T-helper 2 cell treated with Interferon-gamma antibody and Interleukin-4, amounts not matched to agents 5 μg/mL and 100 μg/mL, for 36 hours (primary cell): ENCODE measurements around the gene NEURL2.
A peak's percentile ranks its signal among the peaks of the same experiment; 100 is the strongest.

Source experiments
- DNase-seq: peaks from one replicate; pipeline ENCODE4 v3.0.0; 2021; ENCODE audit warnings: low spot score
- H3K27ac Mint-ChIP-seq: one replicate; pipeline ENCODE4 v1.8.0; 2021; ENCODE audit warnings: mild to moderate bottlenecking, mixed read lengths
- H3K27me3 Mint-ChIP-seq: one replicate; pipeline ENCODE4 v1.8.0; 2021; ENCODE audit warnings: low read depth, mixed read lengths
- H3K36me3 Mint-ChIP-seq: one replicate; pipeline ENCODE4 v1.8.0; 2021; ENCODE audit warnings: low read depth, mixed read lengths
- H3K4me1 Mint-ChIP-seq: one replicate; pipeline ENCODE4 v1.8.0; 2021; ENCODE audit warnings: low read depth, mixed read lengths
- H3K4me3 Mint-ChIP-seq: one replicate; pipeline ENCODE4 v1.8.0; 2022; ENCODE audit warnings: mild to moderate bottlenecking, moderate library complexity, mixed read lengths
- H3K9me3 Mint-ChIP-seq: one replicate; pipeline ENCODE4 v1.8.0; 2021; ENCODE audit warnings: mixed read lengths

Gene NEURL2

DNA sequence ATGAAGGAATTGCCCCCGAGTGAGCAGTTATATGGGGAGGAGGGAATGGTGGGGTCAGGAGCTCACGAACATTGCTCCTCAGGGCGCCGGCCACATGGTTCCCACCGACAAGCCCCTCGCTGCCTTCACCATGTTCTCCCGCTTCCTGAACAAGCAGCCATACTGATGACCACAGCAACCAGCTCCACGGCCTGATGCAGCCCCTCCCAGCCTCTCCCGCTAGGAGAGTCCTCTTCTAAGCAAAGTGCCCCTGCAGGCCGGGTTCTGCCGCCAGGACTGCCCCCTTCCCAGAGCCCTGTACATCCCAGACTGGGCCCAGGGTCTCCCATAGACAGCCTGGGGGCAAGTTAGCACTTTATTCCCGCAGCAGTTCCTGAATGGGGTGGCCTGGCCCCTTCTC is 7.3 kb upstream of the NEURL2 start:
- no peaks in the 10 kb centered on the region for H3K36me3 Mint-ChIP-seq
- no peaks in the 10 kb centered on the region for H3K9me3 Mint-ChIP-seq
- H3K27ac Mint-ChIP-seq, result no peak overlapping the region
- DNase-seq, result no peak
- peaks cover 5% of the 10 kb centered on the region for H3K4me1 Mint-ChIP-seq
- H3K27me3 Mint-ChIP-seq, result no peaks in the 10 kb centered on the region
- H3K4me3 Mint-ChIP-seq, result no peak overlapping the region

DNA sequence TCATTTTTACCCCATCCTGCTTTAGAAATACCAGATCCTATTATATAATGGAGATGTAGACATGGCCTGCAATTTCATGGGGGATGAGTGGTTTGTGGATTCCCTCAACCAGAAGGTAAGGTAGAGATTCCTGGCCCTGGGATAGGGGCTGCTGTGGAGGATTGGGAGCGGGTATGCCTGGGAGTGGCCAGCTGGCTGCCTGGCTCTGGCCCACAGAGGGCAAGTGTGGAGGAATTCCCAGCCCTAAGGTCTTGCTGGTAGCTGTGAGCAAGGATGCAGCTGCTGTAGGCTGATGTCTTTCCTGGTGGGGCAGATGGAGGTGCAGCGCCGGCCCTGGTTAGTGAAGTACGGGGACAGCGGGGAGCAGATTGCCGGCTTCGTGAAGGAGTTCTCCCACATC is 6.7 kb upstream of the NEURL2 start:
- H3K27me3 Mint-ChIP-seq, result no peaks in the 10 kb centered on the region
- no peaks in the 10 kb centered on the region for H3K36me3 Mint-ChIP-seq

DNA sequence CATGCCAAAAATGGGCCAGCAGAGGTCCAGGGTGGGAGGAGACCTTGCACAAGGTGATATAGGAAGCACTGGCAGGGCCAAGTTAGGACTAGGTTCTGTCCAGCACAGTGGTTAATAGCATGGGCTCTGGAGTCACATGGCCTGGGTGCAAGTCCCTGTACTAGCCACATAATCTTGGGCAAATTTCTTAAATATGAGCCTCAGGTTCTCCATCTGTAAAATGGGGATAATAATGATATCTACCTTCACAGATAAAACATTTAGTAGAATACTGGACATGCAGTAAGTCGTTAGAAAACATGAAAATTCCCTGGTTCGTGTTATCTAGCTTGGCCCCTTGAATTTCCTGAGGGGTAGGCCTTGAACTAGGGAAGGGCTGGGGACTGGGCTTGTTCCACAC is 6.3 kb upstream of the NEURL2 start:
- H3K36me3 Mint-ChIP-seq, result no peaks in the 10 kb centered on the region
- H3K4me3 Mint-ChIP-seq, result no peak overlapping the region
- H3K27me3 Mint-ChIP-seq, result no peaks in the 10 kb centered on the region
- no peak for DNase-seq
- peaks cover 10% of the 10 kb centered on the region for H3K4me1 Mint-ChIP-seq
- no peak overlapping the region for H3K27ac Mint-ChIP-seq
- H3K9me3 Mint-ChIP-seq, result no peaks in the 10 kb centered on the region

More for the DNA sequence above, 6.7 kb upstream of the NEURL2 start:
- Mint-ChIP-seq H3K9me3 (no peaks in the 10 kb centered on the region), H3K4me1 (peaks cover 6% of the 10 kb centered on the region), H3K4me3 (no peak overlapping the region), H3K27ac (no peak overlapping the region)
- no peak for DNase-seq

DNA sequence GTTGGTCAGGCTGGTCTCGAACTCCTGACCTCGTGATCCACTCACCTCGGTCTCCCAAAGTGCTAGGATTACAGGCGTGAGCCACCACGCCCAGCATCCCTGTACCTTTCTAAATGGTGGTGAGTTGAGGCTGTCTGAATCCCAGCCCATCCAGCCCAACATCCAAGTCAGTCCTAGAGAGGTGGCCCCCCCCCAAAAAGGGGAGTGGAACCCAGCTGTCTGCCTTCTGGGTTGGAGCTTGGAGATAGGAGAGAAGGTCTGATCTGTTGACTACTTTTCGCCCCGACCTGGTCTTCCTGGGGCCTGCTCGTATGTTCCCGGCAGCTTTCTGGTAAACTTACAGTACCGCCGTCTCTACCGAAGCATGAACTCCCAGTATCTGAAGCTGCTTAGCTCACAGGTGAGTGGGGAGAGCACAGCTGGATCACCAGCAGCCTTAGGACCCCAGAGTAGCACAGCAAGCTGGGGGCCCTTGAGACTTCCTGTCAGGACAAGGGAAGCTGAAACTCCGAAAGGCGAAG is 5.7 kb upstream of the NEURL2 start:
- H3K27me3 Mint-ChIP-seq, result no peaks in the 10 kb centered on the region

DNA sequence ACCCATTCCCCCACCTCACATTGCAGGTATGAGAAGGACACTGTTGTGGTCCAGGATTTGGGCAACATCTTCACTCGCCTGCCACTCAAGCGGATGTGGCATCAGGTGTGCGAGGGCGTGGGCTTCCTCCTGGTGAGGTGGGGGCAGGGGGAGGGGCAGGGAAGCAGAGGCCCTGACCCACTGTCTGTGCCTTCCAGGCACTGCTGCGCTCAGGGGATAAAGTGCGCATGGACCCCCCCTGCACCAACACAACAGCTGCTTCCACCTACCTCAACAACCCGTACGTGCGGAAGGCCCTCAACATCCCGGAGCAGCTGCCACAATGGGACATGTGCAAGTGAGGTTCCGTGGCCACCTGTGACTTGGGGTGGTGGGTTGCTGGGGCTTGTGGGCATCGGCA is 3.8 kb upstream of the NEURL2 start:
- H3K27ac Mint-ChIP-seq, result no peak overlapping the region
- H3K9me3 Mint-ChIP-seq, result no peaks in the 10 kb centered on the region
- H3K36me3 Mint-ChIP-seq, result no peaks in the 10 kb centered on the region
- no peak for DNase-seq
- no peak overlapping the region for H3K4me3 Mint-ChIP-seq
- peaks cover 21% of the 10 kb centered on the region for H3K4me1 Mint-ChIP-seq
- H3K27me3 Mint-ChIP-seq, result no peaks in the 10 kb centered on the region

More for the DNA sequence above, 5.7 kb upstream of the NEURL2 start:
- Mint-ChIP-seq H3K4me3 (no peak overlapping the region), H3K4me1 (peaks cover 13% of the 10 kb centered on the region), H3K27ac (no peak overlapping the region), H3K36me3 (no peaks in the 10 kb centered on the region), H3K9me3 (no peaks in the 10 kb centered on the region)
- no peak for DNase-seq

DNA sequence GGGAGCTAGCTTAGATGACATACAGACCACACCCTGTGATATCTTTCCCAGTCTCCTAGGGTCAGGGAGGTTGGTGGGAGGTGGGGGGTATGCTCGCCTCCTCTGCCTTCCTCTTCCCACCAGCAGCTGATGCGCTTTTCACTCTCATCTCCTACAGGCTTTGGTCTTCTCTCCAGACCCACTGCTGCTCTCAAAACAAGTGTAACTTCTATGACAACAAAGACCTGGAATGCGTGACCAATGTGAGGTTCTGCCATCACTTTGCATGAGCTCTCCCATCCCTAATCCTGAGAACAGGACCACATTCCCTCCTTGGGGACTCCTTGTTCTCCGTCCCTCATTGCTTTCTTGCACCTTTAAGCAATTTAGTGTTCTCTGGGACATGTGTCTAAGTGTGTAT is 2.8 kb upstream of the NEURL2 start:
- Mint-ChIP-seq H3K4me3 (no peak overlapping the region), H3K4me1 (peaks cover 23% of the 10 kb centered on the region), H3K9me3 (no peaks in the 10 kb centered on the region), H3K27ac (no peak overlapping the region), H3K27me3 (no peaks in the 10 kb centered on the region), H3K36me3 (no peaks in the 10 kb centered on the region)
- DNase-seq, result no peak

DNA sequence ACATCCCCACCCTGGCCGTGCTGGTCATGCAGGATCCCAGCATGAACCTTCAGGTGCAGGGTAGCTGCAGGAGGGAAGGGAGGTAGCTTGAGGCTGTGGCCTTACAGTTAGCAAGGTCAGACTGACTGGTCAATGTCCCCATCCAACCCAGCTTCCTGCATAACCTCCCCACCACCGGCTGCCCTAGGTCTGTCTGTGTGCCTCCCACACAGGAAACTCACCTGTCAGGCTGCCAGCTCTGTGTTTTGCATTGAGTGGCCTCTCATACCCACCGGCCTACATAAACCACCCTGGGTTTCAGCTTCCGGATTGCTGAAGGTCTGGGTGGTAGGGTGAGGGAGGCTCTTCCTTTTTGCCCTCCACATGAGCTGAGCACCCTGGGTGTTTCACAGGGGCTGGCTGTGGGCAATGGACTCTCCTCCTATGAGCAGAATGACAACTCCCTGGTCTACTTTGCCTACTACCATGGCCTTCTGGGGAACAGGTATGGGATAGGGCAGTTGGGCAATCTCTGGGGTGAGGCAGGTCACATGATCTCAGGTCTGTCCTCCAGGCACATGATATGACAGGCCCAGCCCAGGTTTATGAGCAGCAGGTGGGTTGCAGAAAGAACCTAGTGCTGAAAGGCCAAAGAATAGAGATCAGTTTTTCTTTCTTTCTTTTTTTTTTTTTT is 2.0 kb upstream of the NEURL2 start:
- Mint-ChIP-seq H3K9me3 (no peaks in the 10 kb centered on the region), H3K36me3 (no peaks in the 10 kb centered on the region), H3K4me3 (peak overlapping the region; percentile 92), H3K27me3 (no peaks in the 10 kb centered on the region), H3K27ac (peak overlapping the region; percentile 17), H3K4me1 (peaks cover 23% of the 10 kb centered on the region)
- no peak for DNase-seq

DNA sequence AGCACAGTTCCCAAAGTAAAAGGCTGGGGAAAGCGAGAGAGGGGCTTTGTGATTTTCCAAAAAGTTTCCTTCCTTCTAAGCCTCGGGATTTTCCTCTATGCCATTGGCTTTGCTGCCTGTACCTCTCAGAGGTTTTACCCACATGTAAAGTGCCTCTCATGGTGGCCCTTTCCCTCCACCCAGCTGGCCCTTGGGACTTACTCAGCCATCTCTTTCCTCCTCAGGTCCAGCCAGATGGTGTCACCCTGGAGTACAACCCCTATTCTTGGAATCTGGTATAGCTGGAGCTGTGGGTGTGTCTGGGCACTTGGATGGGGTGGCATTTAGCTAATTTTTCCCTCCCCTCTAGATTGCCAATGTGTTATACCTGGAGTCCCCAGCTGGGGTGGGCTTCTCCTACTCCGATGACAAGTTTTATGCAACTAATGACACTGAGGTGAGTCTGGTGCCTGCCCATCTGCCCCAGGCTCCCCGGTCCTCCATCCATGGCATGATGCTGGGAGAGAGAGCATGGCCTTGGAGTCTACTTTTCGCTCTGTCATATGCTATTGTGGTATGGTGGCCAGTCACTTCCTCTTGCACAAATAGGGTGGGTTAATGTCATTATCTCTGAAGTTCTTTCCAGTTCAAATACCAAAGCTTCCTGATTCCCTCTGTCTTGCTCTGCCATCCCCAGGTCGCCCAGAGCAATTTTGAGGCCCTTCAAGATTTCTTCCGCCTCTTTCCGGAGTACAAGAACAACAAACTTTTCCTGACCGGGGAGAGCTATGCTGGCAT is 1.2 kb upstream of the NEURL2 start:
- Mint-ChIP-seq H3K27ac (peak overlapping the region; percentile 80), H3K4me3 (peak overlapping the region; percentile 92), H3K36me3 (peaks cover 6% of the 10 kb centered on the region), H3K9me3 (no peaks in the 10 kb centered on the region), H3K4me1 (peaks cover 23% of the 10 kb centered on the region), H3K27me3 (no peaks in the 10 kb centered on the region)
- DNase-seq, result no peak

DNA sequence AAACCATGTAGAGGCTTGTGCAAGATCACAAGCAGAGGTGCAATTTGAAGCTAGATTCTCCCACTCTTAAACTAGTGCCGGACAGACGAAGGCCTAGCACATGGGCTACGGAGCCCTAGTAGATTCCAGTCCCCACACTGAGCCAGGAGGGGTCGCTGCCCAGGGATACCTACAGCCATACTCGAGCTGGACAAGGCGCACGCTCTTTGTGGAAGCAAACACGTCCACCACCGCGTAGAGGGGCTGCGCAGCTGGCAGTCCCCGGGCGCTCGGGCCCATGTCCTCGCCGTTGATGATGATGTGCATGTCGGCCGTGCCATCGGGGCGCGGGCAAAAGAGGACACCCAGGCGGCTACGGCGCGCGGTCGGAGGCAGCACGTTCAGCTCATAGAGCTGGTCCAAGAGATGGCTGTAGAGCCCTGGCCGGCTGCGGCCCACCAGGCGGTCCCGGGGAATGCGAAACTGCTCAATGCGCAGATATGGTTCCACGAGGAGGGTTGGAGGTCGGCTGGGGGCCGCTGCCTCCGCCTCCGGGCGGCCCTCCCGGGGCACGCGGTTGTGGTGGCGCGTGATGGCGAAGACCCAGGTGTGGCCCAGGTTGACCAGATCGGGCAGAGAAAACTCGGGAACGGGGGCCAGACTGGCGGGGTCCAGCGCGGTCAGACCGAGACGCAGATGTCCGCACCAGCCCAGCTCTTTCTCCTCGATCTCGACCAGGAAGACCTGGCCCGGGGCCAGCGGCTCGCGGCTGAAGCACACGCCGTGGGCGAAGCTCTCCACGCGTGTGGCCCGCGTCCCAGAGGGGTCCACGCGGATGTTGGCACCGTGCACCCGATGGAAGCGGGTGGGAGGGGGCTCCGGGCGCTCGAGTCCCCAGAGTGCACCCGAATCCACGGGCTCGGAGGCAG is 677 bp downstream of the NEURL2 start:
- Mint-ChIP-seq H3K4me3 (peak overlapping the region; percentile 92), H3K27ac (peak overlapping the region; percentile 52), H3K27me3 (no peaks in the 10 kb centered on the region), H3K4me1 (peaks cover 27% of the 10 kb centered on the region), H3K9me3 (no peaks in the 10 kb centered on the region), H3K36me3 (peaks cover 7% of the 10 kb centered on the region)
- DNase-seq, result peak; percentile 40

DNA sequence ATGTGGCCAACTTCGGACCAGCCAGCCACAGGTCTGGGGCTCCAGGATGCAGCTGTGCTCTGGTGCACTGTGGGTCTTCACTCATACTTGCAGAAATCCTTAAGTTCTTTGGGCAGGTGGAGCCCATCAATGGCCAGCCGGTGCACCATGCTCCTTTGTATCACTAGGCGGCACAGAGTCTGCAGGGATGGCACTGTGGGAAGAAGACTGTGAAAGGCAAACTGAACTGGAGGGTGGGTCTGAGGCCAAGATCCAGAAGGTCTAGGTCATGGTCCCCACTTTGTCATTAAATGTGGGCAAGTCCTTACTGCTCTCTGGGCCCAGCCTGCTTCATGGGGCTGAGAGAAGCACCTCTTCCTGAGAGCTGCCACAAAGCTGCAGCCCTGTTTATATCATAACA is 2.3 kb downstream of the NEURL2 start:
- DNase-seq, result no peak
- H3K27ac Mint-ChIP-seq, result no peak overlapping the region
- H3K9me3 Mint-ChIP-seq, result no peaks in the 10 kb centered on the region
- peaks cover 12% of the 10 kb centered on the region for H3K36me3 Mint-ChIP-seq
- H3K27me3 Mint-ChIP-seq, result no peaks in the 10 kb centered on the region
- H3K4me3 Mint-ChIP-seq, result no peak overlapping the region
- peaks cover 32% of the 10 kb centered on the region for H3K4me1 Mint-ChIP-seq

DNA sequence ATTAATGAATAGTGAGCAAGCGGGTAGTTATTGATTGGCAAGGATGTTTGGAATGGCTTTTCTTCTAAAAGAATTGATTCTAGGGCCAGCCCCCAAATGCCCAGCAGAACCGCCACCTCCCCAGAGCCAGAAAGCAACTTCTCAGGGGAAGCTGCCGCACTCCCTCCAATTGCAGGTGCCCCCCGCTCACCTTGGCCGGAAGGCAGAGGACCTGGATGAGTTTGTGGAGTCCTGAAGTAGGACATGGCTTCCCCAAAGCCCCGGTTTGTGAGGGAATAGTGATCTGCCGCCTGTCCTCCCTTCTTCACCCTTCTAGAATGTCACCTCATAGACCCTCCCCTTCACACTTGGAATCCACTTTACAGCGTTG is 3.7 kb downstream of the NEURL2 start, which contains the start of gene SPATA25:
Gene SPATA25 (minus strand): TSS at position 277 of the 370 bp plus-strand sequence. CDS start 32 bp downstream, at position 245.
- peaks cover 38% of the 10 kb centered on the region for H3K4me1 Mint-ChIP-seq
- H3K9me3 Mint-ChIP-seq, result no peaks in the 10 kb centered on the region
- peaks cover 25% of the 10 kb centered on the region for H3K36me3 Mint-ChIP-seq
- H3K27me3 Mint-ChIP-seq, result no peaks in the 10 kb centered on the region
- no peak within 1 kb of the TSS for H3K27ac Mint-ChIP-seq
- H3K4me3 Mint-ChIP-seq, result no peak within 1 kb of the TSS
- no peak for DNase-seq

DNA sequence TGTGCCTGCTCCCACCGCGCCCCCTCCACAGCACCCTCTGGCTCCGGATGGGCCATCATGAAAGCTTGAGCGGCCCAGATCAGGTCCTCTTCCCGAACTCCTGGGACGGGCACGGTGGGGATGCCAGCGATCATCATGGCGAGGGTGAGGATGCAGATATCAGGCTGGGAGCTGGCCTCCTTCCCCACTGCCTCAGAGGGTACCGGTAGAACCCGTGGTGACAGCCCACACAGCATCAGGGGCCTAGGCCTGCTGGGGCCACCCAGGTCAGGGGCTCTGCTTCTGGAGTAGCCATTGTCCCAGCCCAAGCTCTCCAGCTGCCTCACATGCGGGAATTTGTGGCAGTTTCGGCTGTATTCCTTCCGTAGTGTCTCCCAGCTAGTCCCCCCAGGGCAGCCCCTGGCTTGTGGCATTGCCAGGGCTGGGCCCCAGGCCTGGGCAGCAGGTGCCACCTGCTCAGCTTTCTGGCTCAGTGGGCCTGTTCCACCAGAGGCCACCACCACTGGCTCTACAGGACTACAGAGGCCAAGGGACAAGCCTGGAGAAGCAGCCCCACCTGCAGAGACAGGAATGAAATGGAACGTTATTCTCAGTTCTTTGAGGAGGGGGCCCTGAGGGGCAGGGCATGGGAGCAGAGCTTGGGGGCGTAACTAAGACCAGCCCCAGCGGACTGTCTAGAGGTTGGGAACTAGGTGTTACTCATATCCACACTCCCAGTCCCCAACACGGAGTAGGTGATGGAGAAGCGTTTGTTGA is 4.2 kb downstream of the NEURL2 start:
- H3K9me3 Mint-ChIP-seq, result no peaks in the 10 kb centered on the region
- H3K27ac Mint-ChIP-seq, result no peak overlapping the region
- H3K4me3 Mint-ChIP-seq, result no peak overlapping the region
- H3K36me3 Mint-ChIP-seq, result peaks cover 27% of the 10 kb centered on the region
- DNase-seq, result no peak
- peaks cover 38% of the 10 kb centered on the region for H3K4me1 Mint-ChIP-seq
- H3K27me3 Mint-ChIP-seq, result no peaks in the 10 kb centered on the region

DNA sequence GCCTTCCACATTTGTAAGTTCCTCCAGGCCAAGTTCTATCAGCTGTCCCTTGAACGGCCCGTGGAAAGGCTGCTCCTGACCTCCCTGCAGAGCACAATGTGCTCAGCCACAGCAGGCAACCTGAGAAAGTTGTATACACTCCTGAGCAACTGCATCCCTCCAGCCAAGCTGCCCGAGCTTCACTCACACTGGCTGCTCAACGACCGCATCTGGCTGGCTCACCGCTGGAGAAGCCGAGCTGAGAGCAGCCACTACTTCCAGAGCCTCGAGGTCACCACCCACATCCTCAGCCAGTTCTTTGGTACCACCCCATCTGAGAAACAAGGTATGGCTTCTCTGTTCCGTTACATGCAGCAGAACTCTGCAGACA is 7.9 kb downstream of the NEURL2 start:
- peak overlapping the region; percentile 64 for H3K4me3 Mint-ChIP-seq
- no peak overlapping the region for H3K27ac Mint-ChIP-seq
- H3K36me3 Mint-ChIP-seq, result peaks cover 34% of the 10 kb centered on the region
- H3K4me1 Mint-ChIP-seq, result peaks cover 37% of the 10 kb centered on the region
- no peaks in the 10 kb centered on the region for H3K27me3 Mint-ChIP-seq
- no peaks in the 10 kb centered on the region for H3K9me3 Mint-ChIP-seq
- no peak for DNase-seq
